K562 (cell line): ENCODE data around the gene SERGEF. TPM values are rescaled to one million over a fixed set of nuclear protein-coding genes. Genes with fewer than 3 reads are reported as not detected.

ENCODE experiments used
- ATAC-seq: fragments of 200-7000 bp; cut with Tn5 transposase; 3 replicates; pipeline ENCODE4 v1.9.1; 2020; ENCODE audit warnings: moderate library complexity
- BruUV-seq: library from RNA; stranded (reverse); fragments of 400-500 nt; replicated peaks from 2 replicates; lab custom pipeline; 2021; lab: Mats Ljungman, UMichigan
- CTCF ChIA-PET: fragments of 300-600 bp; formaldehyde crosslinking; extraction: SDS; loops from one replicate; lab custom pipeline; 2021; ENCODE audit warnings: low intra/inter-chr PET ratio; lab: Yijun Ruan, JAX
- POLR2A ChIA-PET: fragments of 300-600, 350-650 bp; sonication (Branson Sonifier 250); formaldehyde crosslinking; extraction: SDS; loops from one replicate; lab custom pipeline; 2021; ENCODE audit warnings: antibody characterized with exemption, inconsistent platforms; lab: Yijun Ruan, JAX
- DNase-seq, 4 experiments: peaks; one replicate each; pipeline versions ENCODE4 v3.0.0 to v3.0.0-alpha.2; 2011 to 2018; ENCODE audit warnings: low spot score in 3 of 4, mixed read lengths in 3 of 4; ENCODE audit errors: extremely low read depth in 1 of 4
- FAIRE-seq: peaks from 2 replicates; lab custom pipeline; 2011; peaks lifted over from hg19 to GRCh38; lab: Jason Lieb, UNC
- H2AFZ ChIP-seq: 2 replicates; pipeline ENCODE4 v1.6.0; 2011; ENCODE audit warnings: low read depth, low read length, control low read depth, inconsistent platforms
- H3K27ac ChIP-seq: fragments of 200-600 bp; 3 replicates; pipeline ENCODE4 v1.8.0; 2011; ENCODE audit warnings: low read depth, mild to moderate bottlenecking, control low read depth, inconsistent platforms, low read length, moderate library complexity, mixed read lengths; ENCODE audit errors: extremely low read depth
- H3K27me3 ChIP-seq, 2 experiments: fragments of 300-600 bp in 1 of 2; 2 replicates in 1 of 2; 3 replicates in 1 of 2; pipeline versions ENCODE4 v1.6.0 to v1.8.0; 2011; ENCODE audit warnings: inconsistent platforms in 2 of 2, low read length in 2 of 2, mild to moderate bottlenecking in 1 of 2, mixed read lengths in 1 of 2, moderate library complexity in 1 of 2; ENCODE audit not compliant: control insufficient read depth in 2 of 2, insufficient read depth in 2 of 2
- H3K36me3 ChIP-seq: fragments of 300-600 bp; 3 replicates; pipeline ENCODE4 v1.8.0; 2011; ENCODE audit warnings: mild to moderate bottlenecking, low read length, inconsistent platforms; ENCODE audit not compliant: control insufficient read depth, insufficient read depth
- H3K4me1 ChIP-seq, 2 experiments: fragments of 200-600 bp in 1 of 2; replicated peaks in 1 of 2; 2 replicates in 1 of 2; 3 replicates in 1 of 2; pipeline versions ENCODE4 v1.5.1 to v1.8.0; 2011; ENCODE audit warnings: inconsistent platforms in 2 of 2, low read length in 2 of 2, mild to moderate bottlenecking in 1 of 2, mixed read lengths in 1 of 2, moderate library complexity in 1 of 2; ENCODE audit not compliant: control insufficient read depth in 2 of 2, insufficient read depth in 2 of 2
- H3K4me2 ChIP-seq: 2 replicates; pipeline ENCODE4 v1.6.1; 2011; ENCODE audit warnings: low read length, control low read depth, inconsistent platforms, mixed read lengths; ENCODE audit not compliant: insufficient read depth
- H3K4me3 ChIP-seq: fragments of 200-600 bp; sonication (generic), shearing (Covaris generic); 2 replicates; pipeline ENCODE4 v1.5.1; 2016; ENCODE audit warnings: control low read depth, inconsistent platforms
- H3K79me2 ChIP-seq: fragments of 200-600 bp; 3 replicates; pipeline ENCODE4 v1.8.0; 2011; ENCODE audit warnings: low read length, inconsistent platforms; ENCODE audit not compliant: control insufficient read depth, insufficient read depth
- H3K9ac ChIP-seq, 2 experiments: 2 replicates each; pipeline versions ENCODE4 v1.6.0 to v1.6.1; 2011; ENCODE audit warnings: low read depth in 2 of 2, low read length in 2 of 2, control low read depth in 1 of 2, inconsistent platforms in 1 of 2, mild to moderate bottlenecking in 1 of 2, mixed read lengths in 1 of 2; ENCODE audit not compliant: insufficient read depth in 1 of 2
- H3K9me1 ChIP-seq: one replicate; pipeline ENCODE4 v1.6.0; 2011; ENCODE audit warnings: inconsistent platforms, mild to moderate bottlenecking, low read length, moderate library complexity; ENCODE audit not compliant: control insufficient read depth, insufficient read depth
- H3K9me3 ChIP-seq: replicated peaks from 2 replicates; pipeline ENCODE4 v1.5.1; 2011; ENCODE audit warnings: low read depth, low read length, inconsistent platforms; ENCODE audit not compliant: control insufficient read depth, insufficient read depth
- H4K20me1 ChIP-seq: replicated peaks from 2 replicates; pipeline ENCODE4 v1.6.1; 2011; ENCODE audit warnings: low read length, inconsistent platforms, mixed read lengths; ENCODE audit not compliant: control insufficient read depth, insufficient read depth
- L3MBTL2 ChIP-seq: fragments of 450-650 bp; IDR thresholded peaks from 2 replicates; pipeline ENCODE4 v1.6.1; 2016; ENCODE audit warnings: mild to moderate bottlenecking, moderate library complexity
- PTTG1 ChIP-seq: fragments of 450-650 bp; IDR thresholded peaks from 2 replicates; pipeline ENCODE4 v1.6.1; 2016; ENCODE audit warnings: low read depth, mild to moderate bottlenecking, missing genetic modification characterization, missing compliant biosample characterization
- WGBS: fragments of 100-300 bp; shearing (Covaris generic); methylation state at CpG from one replicate; pipeline ENCODE4 v1.1.6; 2016; ENCODE audit warnings: low coverage, mixed read lengths; ENCODE audit not compliant: insufficient coverage; ENCODE audit errors: missing lambda C conversion rate; 5-methylcytosine and 5-hydroxymethylcytosine counted together
- in situ Hi-C: fragments of 300-500 bp; cut with MboI; formaldehyde crosslinking; loops from 4 replicates; pipeline ENCODE4 v1.15.0; 2018; ENCODE audit warnings: inconsistent platforms, mixed read lengths
- intact Hi-C: fragments of 100-400 bp; cut with micrococcal nuclease; formaldehyde crosslinking; loops from 2 replicates; pipeline ENCODE4 v1.14.2; 2022
- polyA plus RNA-seq, 8 experiments: library from polyadenylated mRNA; depleted of rRNA in 4 of 8; stranded (reverse) in 5 of 8; unstranded in 3 of 8; fragments of >200 nt; fragmentation: Nextera tagmentation in 2 of 8; fragmentation: Illumina TruSeq in 1 of 8; extraction: Ambion mirVana in 2 of 8; extraction: Trizol in 1 of 8; gene quantifications; 2 replicates each; pipeline versions ENCODE4 v1.2.1 to v1.2.3, GENCODE V29; 2011 to 2014; ENCODE audit warnings: inconsistent platforms in 1 of 8, missing spikeins in 1 of 8
- total RNA-seq, 7 experiments: library from RNA; depleted of rRNA in 6 of 7; stranded (reverse); fragments of >200 nt in 6 of 7; fragmentation: Illumina TruSeq in 2 of 7; extraction: Trizol in 2 of 7; gene quantifications; 2 replicates each; pipeline versions ENCODE4 v1.2.1 to v1.2.3, GENCODE V29; 2011 to 2021; ENCODE audit warnings: low replicate concordance in 1 of 7
- TF ChIP-seq, protein P1 (sequence below): fragments of 250-450 bp; sonication (Bioruptor Pico); IDR thresholded peaks from 2 replicates; pipeline ENCODE4 v1.4.0; 2020; ENCODE audit warnings: borderline replicate concordance
- TF ChIP-seq, protein P2 (sequence below): fragments of 250-450 bp; sonication (Bioruptor Pico); IDR thresholded peaks from 2 replicates; pipeline ENCODE4 v1.4.0; 2020; ENCODE audit warnings: mild to moderate bottlenecking, moderate library complexity
- TF ChIP-seq, protein P3 (sequence below): sonication (generic); formaldehyde crosslinking; IDR thresholded peaks from 2 replicates; pipeline ENCODE4 v1.8.0; 2022; ENCODE audit warnings: mild to moderate bottlenecking, missing genetic modification reagents

The SERGEF gene
- total and polyA plus RNA-seq, 9 of the 15 experiments (the other 6 are each of a cell fraction or from before 2014, with no cell fraction given), result 10.2 to 28.0 (median 19.9) TPM

GRCh38 chr11:18013790-18014507, 1.1 kb upstream of the SERGEF start:
- Histone ChIP-seq H3K4me1 (peaks cover 13 to 28% of the 10 kb centered on the region in 2 experiments; a peak in 4 of 5 replicates), H3K27me3 (peaks cover 0 to 7% of the 10 kb centered on the region in 2 experiments; a peak in 3 of 5 replicates), H3K9ac (peak overlapping the region; percentile 55 to 90; a peak in 3 of 4 replicates), H3K79me2 (peaks cover 20% of the 10 kb centered on the region; the same call in 2 of the 3 replicates), H3K9me3 (no peaks in the 10 kb centered on the region), H2AFZ (peak overlapping the region; percentile 95), H3K4me2 (peak overlapping the region; percentile 91), H4K20me1 (no peaks in the 10 kb centered on the region), H3K9me1 (no peaks in the 10 kb centered on the region), H3K4me3 (peak overlapping the region; percentile 63), H3K27ac (no peak overlapping the region), H3K36me3 (no peaks in the 10 kb centered on the region)
- FAIRE-seq (no peak), DNase-seq (peak in 1 of 4 experiments; percentile 14), ATAC-seq (no peak)
- TF ChIP-seq, protein P1, sequence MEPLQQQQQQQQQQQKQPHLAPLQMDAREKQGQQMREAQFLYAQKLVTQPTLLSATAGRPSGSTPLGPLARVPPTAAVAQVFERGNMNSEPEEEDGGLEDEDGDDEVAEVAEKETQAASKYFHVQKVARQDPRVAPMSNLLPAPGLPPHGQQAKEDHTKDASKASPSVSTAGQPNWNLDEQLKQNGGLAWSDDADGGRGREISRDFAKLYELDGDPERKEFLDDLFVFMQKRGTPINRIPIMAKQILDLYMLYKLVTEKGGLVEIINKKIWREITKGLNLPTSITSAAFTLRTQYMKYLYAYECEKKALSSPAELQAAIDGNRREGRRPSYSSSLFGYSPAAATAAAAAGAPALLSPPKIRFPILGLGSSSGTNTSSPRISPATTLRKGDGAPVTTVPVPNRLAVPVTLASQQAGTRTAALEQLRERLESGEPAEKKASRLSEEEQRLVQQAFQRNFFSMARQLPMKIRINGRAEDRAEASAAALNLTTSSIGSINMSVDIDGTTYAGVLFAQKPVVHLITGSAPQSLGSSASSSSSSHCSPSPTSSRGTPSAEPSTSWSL (CRISPR knock-in tag), result no peak
- 0 out of 2 replicates have a peak, but pooled peaks have one; percentile 2 for TF ChIP-seq L3MBTL2
- TF ChIP-seq, protein P2, sequence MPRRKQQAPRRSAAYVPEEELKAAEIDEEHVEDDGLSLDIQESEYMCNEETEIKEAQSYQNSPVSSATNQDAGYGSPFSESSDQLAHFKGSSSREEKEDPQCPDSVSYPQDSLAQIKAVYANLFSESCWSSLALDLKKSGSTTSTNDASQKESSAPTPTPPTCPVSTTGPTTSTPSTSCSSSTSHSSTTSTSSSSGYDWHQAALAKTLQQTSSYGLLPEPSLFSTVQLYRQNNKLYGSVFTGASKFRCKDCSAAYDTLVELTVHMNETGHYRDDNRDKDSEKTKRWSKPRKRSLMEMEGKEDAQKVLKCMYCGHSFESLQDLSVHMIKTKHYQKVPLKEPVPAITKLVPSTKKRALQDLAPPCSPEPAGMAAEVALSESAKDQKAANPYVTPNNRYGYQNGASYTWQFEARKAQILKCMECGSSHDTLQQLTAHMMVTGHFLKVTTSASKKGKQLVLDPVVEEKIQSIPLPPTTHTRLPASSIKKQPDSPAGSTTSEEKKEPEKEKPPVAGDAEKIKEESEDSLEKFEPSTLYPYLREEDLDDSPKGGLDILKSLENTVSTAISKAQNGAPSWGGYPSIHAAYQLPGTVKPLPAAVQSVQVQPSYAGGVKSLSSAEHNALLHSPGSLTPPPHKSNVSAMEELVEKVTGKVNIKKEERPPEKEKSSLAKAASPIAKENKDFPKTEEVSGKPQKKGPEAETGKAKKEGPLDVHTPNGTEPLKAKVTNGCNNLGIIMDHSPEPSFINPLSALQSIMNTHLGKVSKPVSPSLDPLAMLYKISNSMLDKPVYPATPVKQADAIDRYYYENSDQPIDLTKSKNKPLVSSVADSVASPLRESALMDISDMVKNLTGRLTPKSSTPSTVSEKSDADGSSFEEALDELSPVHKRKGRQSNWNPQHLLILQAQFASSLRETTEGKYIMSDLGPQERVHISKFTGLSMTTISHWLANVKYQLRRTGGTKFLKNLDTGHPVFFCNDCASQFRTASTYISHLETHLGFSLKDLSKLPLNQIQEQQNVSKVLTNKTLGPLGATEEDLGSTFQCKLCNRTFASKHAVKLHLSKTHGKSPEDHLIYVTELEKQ (CRISPR knock-in tag), result no peak
- no peak for TF ChIP-seq PTTG1 (tag)
- TF ChIP-seq, protein P3, sequence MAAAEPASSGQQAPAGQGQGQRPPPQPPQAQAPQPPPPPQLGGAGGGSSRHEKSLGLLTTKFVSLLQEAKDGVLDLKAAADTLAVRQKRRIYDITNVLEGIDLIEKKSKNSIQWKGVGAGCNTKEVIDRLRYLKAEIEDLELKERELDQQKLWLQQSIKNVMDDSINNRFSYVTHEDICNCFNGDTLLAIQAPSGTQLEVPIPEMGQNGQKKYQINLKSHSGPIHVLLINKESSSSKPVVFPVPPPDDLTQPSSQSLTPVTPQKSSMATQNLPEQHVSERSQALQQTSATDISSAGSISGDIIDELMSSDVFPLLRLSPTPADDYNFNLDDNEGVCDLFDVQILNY (CRISPR knock-in tag), result no peak
- BruUV-seq, result no TSS peak
- ChIA-PET POLR2A (interaction anchor here (0.6 kb wide), 3 partner anchors 8 to 60 kb away, joined by 3 read pairs; no protein-coding TSS in a partner anchor), CTCF (no interaction called here)
- 29% methylated on average over 11 of the region's 11 CpGs for WGBS
- intact Hi-C loops, result loop anchor here (5.0 kb wide), 1 partner anchor 93 kb away; the partner anchor contains the start of gene SAAL1
- in situ Hi-C loops, result no loop called here
